DND-41 (cell line): ENCODE results near the gene ANKRD55.

ENCODE experiments used
- ATAC-seq: fragments of 200-7000 bp; cut with Tn5 transposase; 3 replicates; pipeline ENCODE4 v1.9.1; 2021; ENCODE audit warnings: low read depth; ENCODE audit not compliant: insufficient read depth
- DNase-seq: peaks from one replicate; pipeline ENCODE4 v3.0.0-alpha.2; 2020
- H2AFZ ChIP-seq: 2 replicates; pipeline ENCODE4 v1.6.0; 2012; ENCODE audit warnings: low read depth, low read length
- H3K27ac ChIP-seq: 2 replicates; pipeline ENCODE4 v1.5.1; 2012; ENCODE audit warnings: low read length, inconsistent platforms
- H3K27me3 ChIP-seq: fragments of 200-600 bp; sonication (generic); 2 replicates; pipeline ENCODE4 v1.6.0; 2012; ENCODE audit warnings: low read length, mild to moderate bottlenecking, inconsistent platforms; ENCODE audit not compliant: insufficient read depth, poor library complexity
- H3K36me3 ChIP-seq: 2 replicates; pipeline ENCODE4 v1.5.1; 2012; ENCODE audit warnings: low read length, inconsistent platforms; ENCODE audit not compliant: insufficient read depth
- H3K4me1 ChIP-seq: 2 replicates; pipeline ENCODE4 v1.5.1; 2012; ENCODE audit warnings: mild to moderate bottlenecking, low read length; ENCODE audit not compliant: insufficient read depth
- H3K4me2 ChIP-seq: 2 replicates; pipeline ENCODE4 v1.6.0; 2012; ENCODE audit warnings: mild to moderate bottlenecking, moderate library complexity, low read length, inconsistent platforms; ENCODE audit not compliant: insufficient read depth
- H3K4me3 ChIP-seq, 2 experiments: fragments of 200-600 bp in 1 of 2; shearing (Covaris generic) in 1 of 2; 2 replicates each; pipeline ENCODE4 v1.5.1; 2012 to 2016; ENCODE audit warnings: inconsistent platforms in 2 of 2, low read length in 2 of 2, mild to moderate bottlenecking in 2 of 2, low read depth in 1 of 2, moderate library complexity in 1 of 2
- H3K79me2 ChIP-seq: 2 replicates; pipeline ENCODE4 v1.6.0; 2012; ENCODE audit warnings: low read length, inconsistent platforms; ENCODE audit not compliant: insufficient read depth
- H3K9ac ChIP-seq: 2 replicates; pipeline ENCODE4 v1.6.0; 2012; ENCODE audit warnings: low read depth, mild to moderate bottlenecking, inconsistent platforms, low read length, moderate library complexity
- H3K9me3 ChIP-seq: 2 replicates; pipeline ENCODE4 v1.5.1; 2012; ENCODE audit warnings: low read length, moderate library complexity, mild to moderate bottlenecking, inconsistent platforms; ENCODE audit not compliant: insufficient read depth, severe bottlenecking
- H4K20me1 ChIP-seq: 2 replicates; pipeline ENCODE4 v1.6.0; 2012; ENCODE audit warnings: low read length; ENCODE audit not compliant: insufficient read depth
- CTCF ChIP-seq: IDR thresholded peaks from 2 replicates; pipeline ENCODE4 v1.5.1; 2012; ENCODE audit warnings: borderline replicate concordance, low read length, moderate library complexity, mild to moderate bottlenecking; ENCODE audit not compliant: poor library complexity, severe bottlenecking; ENCODE audit errors: extremely low read depth
- EZH2 ChIP-seq: IDR thresholded peaks from 3 replicates; pipeline ENCODE4 v1.6.1; 2012; ENCODE audit warnings: borderline replicate concordance, low read depth, mild to moderate bottlenecking, moderate library complexity, low read length, inconsistent platforms; ENCODE audit not compliant: severe bottlenecking

Gene ANKRD55

GRCh38 chr5:56212130-56212879 is 20.8 kb downstream of the ANKRD55 start:
- H3K4me2 ChIP-seq = no peak overlapping the region

GRCh38 chr5:56211298-56211865 is 21.7 kb downstream of the ANKRD55 start:
- Histone ChIP-seq H3K4me1 (no peaks in the 10 kb centered on the region), H4K20me1 (no peaks in the 10 kb centered on the region), H3K27me3 (no peaks in the 10 kb centered on the region), H3K9ac (no peak overlapping the region), H3K9me3 (no peaks in the 10 kb centered on the region), H2AFZ (no peak overlapping the region), H3K27ac (no peak overlapping the region), H3K4me3 (no peak overlapping the region), H3K36me3 (no peaks in the 10 kb centered on the region), H3K79me2 (no peaks in the 10 kb centered on the region), H3K4me2 (no peak overlapping the region)
- no peak for DNase-seq
- ATAC-seq = no peak
- no peak for TF ChIP-seq CTCF
- TF ChIP-seq EZH2 = no peak

More at GRCh38 chr5:56212130-56212879, 20.8 kb downstream of the ANKRD55 start:
- H3K4me3 ChIP-seq = no peak overlapping the region
- no peaks in the 10 kb centered on the region for H3K4me1 ChIP-seq
- no peak overlapping the region for H3K27ac ChIP-seq
- no peak overlapping the region for H3K9ac ChIP-seq
- no peaks in the 10 kb centered on the region for H3K27me3 ChIP-seq
- no peak for TF ChIP-seq EZH2
- TF ChIP-seq CTCF = no peak
- H2AFZ ChIP-seq = no peak overlapping the region
- H4K20me1 ChIP-seq = no peaks in the 10 kb centered on the region
- H3K79me2 ChIP-seq = no peaks in the 10 kb centered on the region
- peaks cover 4% of the 10 kb centered on the region for H3K9me3 ChIP-seq
- no peak for ATAC-seq
- DNase-seq = no peak
- no peaks in the 10 kb centered on the region for H3K36me3 ChIP-seq

GRCh38 chr5:56208681-56209080 is 24.4 kb downstream of the ANKRD55 start:
- TF ChIP-seq EZH2 = no peak
- H3K4me3 ChIP-seq = no peak overlapping the region
- H4K20me1 ChIP-seq = no peaks in the 10 kb centered on the region
- no peaks in the 10 kb centered on the region for H3K36me3 ChIP-seq
- no peaks in the 10 kb centered on the region for H3K27me3 ChIP-seq
- no peak overlapping the region for H3K9ac ChIP-seq
- no peaks in the 10 kb centered on the region for H3K4me1 ChIP-seq
- DNase-seq (no peak), ATAC-seq (no peak)
- no peak overlapping the region for H2AFZ ChIP-seq
- no peak overlapping the region for H3K4me2 ChIP-seq
- H3K79me2 ChIP-seq = no peaks in the 10 kb centered on the region
- H3K9me3 ChIP-seq = no peaks in the 10 kb centered on the region
- H3K27ac ChIP-seq = no peak overlapping the region

GRCh38 chr5:56207537-56207936 is 25.6 kb downstream of the ANKRD55 start:
- no peaks in the 10 kb centered on the region for H3K36me3 ChIP-seq
- no peak overlapping the region for H3K9ac ChIP-seq
- no peaks in the 10 kb centered on the region for H3K4me1 ChIP-seq
- no peaks in the 10 kb centered on the region for H3K27me3 ChIP-seq
- no peak overlapping the region for H2AFZ ChIP-seq
- DNase-seq (no peak), ATAC-seq (no peak)
- H3K79me2 ChIP-seq = no peaks in the 10 kb centered on the region
- H3K27ac ChIP-seq = no peak overlapping the region
- no peaks in the 10 kb centered on the region for H4K20me1 ChIP-seq
- TF ChIP-seq CTCF = no peak
- TF ChIP-seq EZH2 = no peak
- H3K4me3 ChIP-seq = no peak overlapping the region
- H3K4me2 ChIP-seq = no peak overlapping the region
- no peaks in the 10 kb centered on the region for H3K9me3 ChIP-seq
